HG03108 (cell line): Measurements from ENCODE around the gene BTG1.

Experiments used
- ATAC-seq: cut with Tn5 transposase; IDR thresholded peaks from one replicate; pipeline ENCODE4 v1.9.1; 2021; ENCODE audit warnings: moderate library complexity; ENCODE audit not compliant: unreplicated experiment

Gene BTG1

DNA sequence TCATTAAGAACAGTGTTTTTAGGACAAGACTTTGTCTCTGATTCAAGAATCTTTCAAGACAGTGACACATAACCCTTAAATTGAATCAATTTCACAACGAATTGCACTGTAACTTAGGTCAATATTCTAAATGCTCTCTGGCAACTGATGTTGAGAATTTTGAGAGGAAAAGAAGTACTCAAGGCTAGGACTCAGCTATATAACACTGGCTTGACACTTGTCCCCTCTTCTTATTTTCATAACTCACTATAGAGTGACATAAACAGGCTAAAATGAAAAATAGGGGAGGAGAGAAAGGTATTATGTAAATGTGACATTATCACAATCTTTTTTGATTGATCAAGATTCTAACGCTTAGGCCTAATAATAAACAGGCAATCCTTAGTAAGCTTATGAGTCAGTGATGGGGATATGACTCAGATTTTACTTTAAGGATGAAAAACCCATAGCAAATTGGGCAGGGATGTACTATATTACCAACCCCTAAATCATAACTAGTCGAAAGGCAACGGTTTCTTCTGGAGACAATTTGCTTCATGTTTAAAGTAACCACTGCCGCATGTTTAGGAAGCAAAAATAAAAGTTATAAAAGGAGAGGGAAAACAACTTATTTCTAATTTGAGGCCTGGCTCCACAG lies 10.9 kb downstream of the BTG1 start:
- no peak for ATAC-seq

DNA sequence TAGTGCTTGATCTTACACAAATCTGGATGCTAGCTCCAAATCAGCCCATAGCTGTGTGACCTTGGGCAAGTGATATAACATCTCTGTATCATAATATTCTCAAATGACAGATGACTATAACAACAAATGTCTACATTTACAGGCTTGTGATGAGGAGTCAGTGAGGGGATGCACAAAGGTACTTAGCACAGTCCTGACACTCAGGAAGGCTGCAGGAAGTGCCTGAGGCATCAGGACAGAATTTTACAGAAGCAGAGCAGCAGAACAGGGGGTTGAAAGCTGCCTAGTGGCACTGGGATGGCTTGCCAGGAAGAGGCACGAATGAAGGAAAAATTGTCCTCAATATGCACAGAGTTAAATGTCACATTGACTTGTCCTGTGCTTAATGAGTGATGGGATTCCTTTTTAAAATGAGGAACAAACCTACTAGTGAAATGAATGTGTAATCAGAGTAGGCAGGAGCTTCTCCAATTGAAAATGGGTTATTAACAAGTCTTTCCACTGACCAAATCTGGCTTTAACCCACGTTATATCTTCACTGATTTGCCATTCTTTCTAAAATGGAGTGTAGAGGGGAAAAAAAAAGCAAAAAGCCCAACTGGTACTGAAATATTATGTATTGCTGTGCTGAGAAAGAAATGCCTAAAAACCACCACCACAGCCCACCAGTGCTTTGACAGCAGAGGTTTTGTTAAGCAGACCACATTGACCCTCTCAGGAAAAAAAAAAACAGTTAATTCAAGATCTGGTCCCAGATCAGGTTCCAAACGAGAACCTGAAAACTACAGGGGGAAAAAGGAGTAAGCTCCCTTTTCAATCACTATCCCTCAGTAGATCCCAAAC lies 11.6 kb downstream of the BTG1 start:
- no peak for ATAC-seq

- no peak for ATAC-seq
Observed at GRCh38 chr12:92133171-92133570, 12.5 kb downstream of the BTG1 start.

GRCh38 chr12:92132288-92132687 lies 13.4 kb downstream of the BTG1 start:
- no peak for ATAC-seq

GRCh38 chr12:92130999-92131398 lies 14.6 kb downstream of the BTG1 start:
- ATAC-seq: no peak

DNA sequence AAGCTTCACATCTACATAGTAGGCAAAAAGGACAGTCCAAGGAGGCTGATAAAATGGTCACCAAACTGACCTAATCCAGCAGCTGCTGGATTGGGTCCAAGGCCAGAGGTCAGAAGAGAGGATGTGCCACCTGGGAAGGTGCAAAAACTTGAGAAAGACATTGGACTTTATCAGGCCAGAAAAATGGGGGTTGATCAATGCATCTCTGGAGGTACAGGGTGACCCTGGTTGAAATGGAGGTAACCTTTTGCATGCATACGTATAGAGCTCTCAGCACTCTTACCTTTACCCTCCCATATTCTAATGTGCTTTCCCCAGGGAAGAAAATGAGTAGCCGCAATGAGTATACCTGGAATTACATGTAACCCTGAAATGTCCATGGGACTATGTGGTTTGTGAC lies 16.0 kb downstream of the BTG1 start:
- no peak for ATAC-seq

- ATAC-seq: no peak
Observed at GRCh38 chr12:92128612-92129011, 17.0 kb downstream of the BTG1 start.

DNA sequence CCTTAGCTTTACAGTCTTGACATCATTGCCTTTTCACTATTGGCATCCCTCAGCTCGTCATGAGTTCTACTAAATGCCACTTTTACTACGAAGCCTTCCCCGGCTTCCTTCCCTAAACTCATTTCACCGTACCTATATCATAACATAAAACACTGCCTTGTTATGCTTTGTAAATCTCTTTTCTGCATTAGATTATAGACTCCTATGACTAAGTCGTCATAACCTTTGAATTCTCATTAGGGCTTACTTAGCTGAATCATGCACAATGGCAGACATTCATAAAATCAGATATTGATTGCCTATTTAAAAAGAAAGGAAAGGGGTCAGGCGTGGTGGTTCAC lies 21.0 kb downstream of the BTG1 start:
- no peak for ATAC-seq

DNA sequence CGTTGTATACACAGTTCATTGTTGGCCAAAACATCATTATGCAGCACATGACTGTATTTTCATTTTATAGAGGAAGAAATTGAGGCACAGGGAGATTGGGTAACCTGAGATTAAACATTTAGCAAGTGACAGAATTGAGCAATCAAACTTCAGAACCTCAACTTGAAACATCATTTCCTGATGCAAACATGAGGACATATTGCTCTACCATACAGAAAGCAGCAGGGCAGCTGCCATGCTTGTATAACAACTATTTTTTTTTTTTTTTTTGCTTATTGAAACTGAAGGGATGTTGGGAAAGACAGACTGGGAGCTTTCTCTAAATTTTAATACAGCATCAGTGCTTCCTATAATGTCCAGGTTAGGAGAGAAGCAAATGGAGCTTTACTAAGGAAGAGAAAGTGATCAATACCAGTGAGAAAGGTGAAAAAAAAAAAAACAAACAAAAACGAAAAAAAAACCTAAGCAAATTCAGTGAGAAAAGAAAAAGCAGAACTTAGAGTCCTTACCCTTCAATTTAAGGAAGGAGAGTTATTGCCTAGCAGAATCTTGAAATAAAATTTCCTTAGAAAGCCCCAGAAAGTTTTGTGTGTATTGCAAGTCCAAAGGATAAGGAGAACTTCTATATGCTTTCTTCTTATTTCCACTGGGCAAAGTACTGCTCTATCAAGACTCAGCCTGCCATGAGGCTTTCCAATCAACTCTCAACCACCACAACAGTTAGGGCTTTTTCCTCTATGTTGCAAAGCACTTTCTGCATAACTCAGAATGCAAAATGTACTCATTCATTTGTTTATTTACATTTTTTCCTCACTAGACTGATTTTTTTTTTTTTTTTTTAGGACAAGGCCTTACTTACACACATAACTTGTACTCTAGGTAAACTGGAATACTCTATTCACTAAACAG lies 21.6 kb downstream of the BTG1 start:
- ATAC-seq: no peak

DNA sequence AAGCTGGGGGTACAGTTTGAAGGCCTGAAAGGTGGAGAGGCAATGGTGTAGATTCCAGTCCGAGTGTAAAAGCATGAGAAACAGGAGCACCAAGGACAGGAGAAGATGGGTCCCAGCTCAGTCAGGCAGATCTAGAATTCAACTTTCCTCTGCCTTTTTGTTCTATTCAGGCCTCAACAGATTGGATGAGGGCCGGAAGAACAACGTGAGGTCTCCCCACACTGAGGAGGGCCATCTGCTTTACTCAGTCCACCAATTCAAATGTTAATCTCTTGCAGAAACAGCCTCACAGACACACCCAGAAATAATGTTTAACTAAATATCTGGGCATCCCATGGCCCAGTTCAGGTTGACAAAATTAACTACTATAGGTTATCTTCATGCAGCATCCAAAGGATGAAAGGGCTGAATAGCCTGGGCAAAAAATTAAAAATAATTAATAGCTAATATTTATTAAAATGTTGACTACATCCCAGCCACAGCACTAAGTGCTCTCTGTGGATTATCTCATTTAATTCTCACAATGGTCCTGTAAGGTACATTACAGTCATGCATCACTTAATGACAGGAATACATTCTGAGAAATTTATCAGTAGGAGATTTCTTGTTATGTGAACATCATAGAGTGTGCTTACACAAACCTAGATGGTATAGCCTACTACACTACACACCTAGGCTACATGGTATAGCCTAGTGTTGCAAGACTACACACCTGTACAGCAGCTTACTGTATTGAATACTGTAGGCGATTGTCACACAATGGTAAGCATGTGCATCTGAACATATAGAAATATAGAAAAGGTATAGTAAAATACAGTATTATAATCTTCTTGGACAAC lies 22.5 kb downstream of the BTG1 start:
- no peak for ATAC-seq

GRCh38 chr12:92121826-92122225 lies 23.8 kb downstream of the BTG1 start:
- no peak for ATAC-seq

DNA sequence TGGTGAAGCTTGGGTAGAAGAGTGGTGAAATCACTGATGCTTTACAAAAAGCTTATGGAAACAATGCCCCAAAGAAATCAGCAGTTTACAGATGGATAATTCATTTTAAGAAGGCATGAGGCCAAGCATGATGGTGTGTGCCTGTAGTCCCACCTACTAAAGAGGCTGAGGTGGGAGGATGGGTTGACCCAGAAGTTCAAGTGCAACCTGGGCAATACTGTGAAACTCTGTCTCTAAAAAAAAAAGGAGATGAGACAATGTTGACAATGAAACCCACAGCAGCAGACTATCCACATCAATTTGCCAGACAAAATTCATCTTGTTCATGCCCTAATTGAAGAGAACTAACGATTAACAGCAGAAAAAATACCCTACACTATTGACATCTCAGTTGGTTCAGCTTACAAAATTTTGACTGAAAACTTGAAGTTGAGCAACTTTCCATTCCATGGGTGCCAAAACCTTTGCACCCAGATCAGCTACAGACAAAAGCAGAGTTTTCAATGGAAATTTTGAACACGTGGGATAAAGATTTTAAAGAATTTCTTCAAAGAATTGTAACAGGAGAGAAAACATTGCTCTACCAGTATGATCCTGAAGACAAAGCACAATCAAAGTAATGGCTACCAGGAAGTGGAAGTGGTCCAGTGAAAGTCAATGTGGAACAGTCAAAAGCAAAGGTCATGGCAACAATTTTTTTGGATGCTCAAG lies 26.7 kb downstream of the BTG1 start:
- no peak for ATAC-seq

DNA sequence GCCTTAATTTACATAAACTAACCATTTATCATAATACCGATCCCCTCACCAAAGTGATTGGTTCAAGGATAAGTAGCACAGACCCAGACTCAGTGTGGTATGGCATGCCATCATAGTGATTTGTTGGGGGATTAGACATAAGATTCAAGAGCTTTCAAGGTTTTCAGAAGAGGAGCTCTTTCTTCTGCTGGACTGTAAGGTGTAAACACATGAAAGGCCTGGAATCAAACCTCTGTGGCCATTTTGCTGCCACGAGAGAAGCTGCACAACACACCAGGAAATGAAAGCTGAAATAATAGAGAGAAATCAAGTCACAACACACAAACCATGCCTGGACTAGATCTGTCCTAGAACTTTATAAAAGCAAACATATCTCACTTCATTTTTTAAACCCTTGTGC lies 30.8 kb downstream of the BTG1 start:
- ATAC-seq: no peak

DNA sequence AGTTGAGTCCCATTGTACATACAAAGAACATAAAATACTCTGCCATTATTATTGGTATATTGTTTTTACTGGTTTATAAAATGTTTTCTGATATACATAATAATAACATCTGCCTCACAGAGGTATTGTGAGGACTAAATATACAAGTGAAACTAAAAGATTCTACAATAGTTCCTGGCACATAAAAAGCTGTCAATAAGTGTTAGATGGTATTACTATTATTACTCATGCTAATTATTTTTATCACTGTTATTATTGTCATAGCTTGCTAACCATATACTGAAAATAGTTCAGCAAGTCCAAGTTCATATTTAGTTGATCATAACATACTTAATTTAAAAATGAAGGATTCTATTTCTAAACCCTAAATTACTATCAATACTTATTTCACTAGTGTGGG lies 34.4 kb downstream of the BTG1 start:
- peak; percentile 73 for ATAC-seq

- ATAC-seq: no peak
Observed at GRCh38 chr12:92110083-92110640, 35.5 kb downstream of the BTG1 start.

DNA sequence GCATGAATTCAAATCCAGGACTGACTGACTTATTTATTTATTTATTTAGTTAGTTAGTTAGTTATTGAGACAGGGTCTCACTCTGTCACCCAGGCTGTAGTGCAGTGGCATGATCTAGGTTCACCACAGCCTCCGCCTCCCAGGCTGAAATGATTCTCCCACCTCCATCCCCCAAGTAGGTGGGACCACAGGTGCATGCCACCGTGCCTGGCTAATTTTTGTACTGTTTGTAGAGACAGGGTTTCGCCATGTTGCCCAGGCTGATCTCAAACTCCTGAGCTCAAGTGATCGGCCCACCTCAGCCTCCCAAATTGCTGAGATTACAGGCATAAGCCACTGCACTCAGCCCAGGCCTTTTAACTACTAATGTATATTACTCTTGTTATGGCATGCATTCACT lies 36.0 kb downstream of the BTG1 start:
- no peak for ATAC-seq

DNA sequence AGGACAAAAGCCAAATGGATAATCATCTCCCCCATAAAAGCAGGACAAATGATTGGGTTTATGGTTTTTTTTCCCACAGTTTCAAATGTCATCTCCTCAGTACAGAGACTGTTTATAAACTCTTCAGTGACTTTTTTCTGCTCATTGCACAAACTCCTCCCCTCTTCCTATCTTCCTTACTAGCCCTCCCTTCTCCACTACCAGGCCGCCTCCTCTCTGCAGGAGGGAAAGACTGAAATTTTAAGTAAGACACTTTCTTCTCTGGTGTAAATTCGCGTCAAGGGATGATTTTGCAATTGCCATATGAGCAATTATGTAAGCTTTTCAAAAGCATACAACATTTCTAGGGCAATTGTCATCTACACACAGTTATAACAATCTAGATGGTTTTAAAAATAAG lies 37.0 kb downstream of the BTG1 start:
- no peak for ATAC-seq

GRCh38 chr12:92107621-92108131 lies 38.0 kb downstream of the BTG1 start:
- no peak for ATAC-seq

GRCh38 chr12:92107094-92107493 lies 38.6 kb downstream of the BTG1 start:
- ATAC-seq: no peak

- ATAC-seq: no peak
Observed at GRCh38 chr12:92105676-92106075, 40.0 kb downstream of the BTG1 start.
